Right lobe of liver (tissue), 6 donors: ENCODE measurements around the gene FLT3. TPM values are rescaled to one million over a fixed set of nuclear protein-coding genes. Genes with fewer than 3 reads are reported as not detected.

Experiments used
- ATAC-seq, 4 donors: fragments of 200-7000 bp; cut with Tn5 transposase; one replicate each; pipeline ENCODE4 v1.9.1; 2020; ENCODE audit warnings: mild to moderate bottlenecking in 4 of 4, moderate library complexity in 4 of 4
- DNase-seq, 3 donors: peaks; one replicate each; pipeline ENCODE4 v3.0.0-alpha.2; 2020
- H3K27ac ChIP-seq, 3 donors: fragments of 200-600 bp; one replicate each; pipeline ENCODE4 v1.8.0; 2022
- H3K27me3 ChIP-seq, 2 donors: fragments of 200-600 bp; one replicate each; pipeline ENCODE4 v1.8.0; 2022
- H3K36me3 ChIP-seq, 4 donors: fragments of 200-600 bp; sonication (generic) in 1 of 4; one replicate each; pipeline versions ENCODE4 v1.5.1 to v1.8.0; 2017 to 2022; ENCODE audit warnings: control low read depth in 1 of 4
- H3K4me1 ChIP-seq, 4 donors: fragments of 200-600 bp; sonication (generic) in 1 of 4; one replicate each; pipeline versions ENCODE4 v1.5.1 to v1.8.0; 2017 to 2022; ENCODE audit warnings: control low read depth in 1 of 4
- H3K4me3 ChIP-seq, 3 donors: fragments of 200-600 bp; one replicate each; pipeline ENCODE4 v1.8.0; 2022
- H3K9me3 ChIP-seq, 4 donors: fragments of 200-600 bp; sonication (generic) in 1 of 4; one replicate each; pipeline versions ENCODE4 v1.5.1 to v1.8.0; 2017 to 2022; ENCODE audit warnings: control low read depth in 1 of 4
- POLR2A ChIP-seq: fragments of 450-650 bp; IDR thresholded peaks from one replicate; pipeline ENCODE4 v1.6.1; 2017; ENCODE audit warnings: antibody characterized with exemption, mild to moderate bottlenecking
- WGBS: methylation state at CpG from one replicate; pipeline ENCODE4 v1.1.6; 2018; ENCODE audit warnings: low coverage, low lambda C conversion rate; ENCODE audit not compliant: insufficient coverage; ENCODE audit errors: missing lambda C conversion rate; 5-methylcytosine and 5-hydroxymethylcytosine counted together
- intact Hi-C, 2 donors: fragments of 100-400 bp; cut with DNase I; formaldehyde crosslinking; loops; one replicate each; pipeline versions ENCODE4 v1.11.2 to v1.14.1; 2022
- total RNA-seq, 6 experiments: library from RNA; depleted of rRNA in 2 of 6; stranded (reverse); fragments of >200 nt in 2 of 6; fragmentation: NEBNext Ultra II Directional in 3 of 6; extraction: Animal tissue kit (Norgen Biotek cat#: 25700) in 3 of 6; gene quantifications; one replicate each; pipeline versions ENCODE4 v1.1.0 to v1.2.4, GENCODE V29; 2016 to 2023
- TF ChIP-seq, protein P1 (sequence below), 4 donors: fragments of 200-600 bp in 3 of 4; fragments of 450-650 bp in 1 of 4; IDR thresholded peaks; one replicate each; pipeline versions ENCODE4 v1.5.1 to v1.8.0; 2016 to 2022; ENCODE audit warnings: antibody characterized with exemption in 4 of 4, mild to moderate bottlenecking in 2 of 4
- donor health status: DM: no; HTN: yes; CAD: no.
- donor health status: DM: no; HTN: no; CAD: no.
- donor health status: DM: no; HTN: no; CAD: no.
- donor health status: DM: no; HTN: yes; CAD: no.
- donor health status: DM: no; HTN: yes; CAD: no.

FLT3 gene
- total RNA-seq, 6 experiments from 2014 or later: 0.04 to 0.74 (median 0.24) TPM

DNA sequence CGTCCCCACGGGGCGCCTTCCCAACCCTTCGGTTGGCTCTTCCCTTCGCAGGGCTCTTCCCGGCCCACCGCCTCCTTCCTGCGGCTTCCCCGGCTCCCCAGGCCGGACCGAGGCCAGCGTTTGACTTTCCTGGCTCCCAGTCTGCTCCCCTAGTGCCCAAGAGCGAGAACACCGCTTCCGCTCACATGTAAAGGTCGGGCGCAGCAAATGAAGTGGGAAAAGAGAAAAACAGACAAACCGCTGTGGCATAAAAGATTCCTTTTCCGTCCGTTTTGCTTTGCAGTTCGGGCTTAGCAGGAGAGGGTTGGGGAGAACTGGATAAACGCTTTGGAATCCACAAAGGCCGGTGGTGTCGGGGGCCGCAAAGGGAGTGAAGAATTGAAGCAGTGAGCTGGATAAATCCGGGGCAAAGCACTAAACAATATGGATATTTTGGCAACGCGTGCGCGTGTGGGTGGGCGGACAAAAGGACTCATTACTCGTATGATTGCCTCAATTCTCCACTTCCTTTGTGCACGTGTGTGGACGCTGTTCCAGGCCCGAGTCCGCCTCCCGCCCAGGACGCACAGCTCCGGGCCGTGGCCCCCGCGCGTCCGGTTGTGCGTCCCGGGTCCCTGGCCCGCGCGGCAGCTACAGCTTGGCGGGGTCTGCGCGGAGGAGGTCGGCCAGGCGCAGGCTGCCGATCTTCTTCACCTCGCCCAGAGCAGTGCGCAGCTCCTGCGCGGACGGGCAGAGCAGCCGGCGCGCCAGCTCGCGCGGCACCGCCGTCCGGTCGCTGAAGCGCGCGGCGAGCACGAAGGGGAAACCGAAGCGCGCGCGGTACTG, 122.7 kb downstream of the FLT3 start:
- intact Hi-C loops: no loop called here
- Histone ChIP-seq H3K27ac (no peak overlapping the region), H3K4me1 (peaks cover 0 to 21% (median 4%) of the 10 kb centered on the region in 4 donors), H3K4me3 (no peak overlapping the region), H3K27me3 (peaks cover 12 to 50% of the 10 kb centered on the region in 2 donors), H3K9me3 (no peaks in the 10 kb centered on the region), H3K36me3 (no peaks in the 10 kb centered on the region)
- TF ChIP-seq, protein P1, sequence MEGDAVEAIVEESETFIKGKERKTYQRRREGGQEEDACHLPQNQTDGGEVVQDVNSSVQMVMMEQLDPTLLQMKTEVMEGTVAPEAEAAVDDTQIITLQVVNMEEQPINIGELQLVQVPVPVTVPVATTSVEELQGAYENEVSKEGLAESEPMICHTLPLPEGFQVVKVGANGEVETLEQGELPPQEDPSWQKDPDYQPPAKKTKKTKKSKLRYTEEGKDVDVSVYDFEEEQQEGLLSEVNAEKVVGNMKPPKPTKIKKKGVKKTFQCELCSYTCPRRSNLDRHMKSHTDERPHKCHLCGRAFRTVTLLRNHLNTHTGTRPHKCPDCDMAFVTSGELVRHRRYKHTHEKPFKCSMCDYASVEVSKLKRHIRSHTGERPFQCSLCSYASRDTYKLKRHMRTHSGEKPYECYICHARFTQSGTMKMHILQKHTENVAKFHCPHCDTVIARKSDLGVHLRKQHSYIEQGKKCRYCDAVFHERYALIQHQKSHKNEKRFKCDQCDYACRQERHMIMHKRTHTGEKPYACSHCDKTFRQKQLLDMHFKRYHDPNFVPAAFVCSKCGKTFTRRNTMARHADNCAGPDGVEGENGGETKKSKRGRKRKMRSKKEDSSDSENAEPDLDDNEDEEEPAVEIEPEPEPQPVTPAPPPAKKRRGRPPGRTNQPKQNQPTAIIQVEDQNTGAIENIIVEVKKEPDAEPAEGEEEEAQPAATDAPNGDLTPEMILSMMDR (IDR thresholded peaks at IDR 0.05): no peak
- no peak for TF ChIP-seq POLR2A
- ATAC-seq (no peak), DNase-seq (peak in 1 of 3 donors; percentile 31)
- WGBS: 2% methylated on average over 41 of the region's 80 CpGs

- Histone ChIP-seq H3K9me3 (no peaks in the 10 kb centered on the region), H3K4me3 (no peak overlapping the region), H3K27ac (no peak overlapping the region), H3K4me1 (peaks cover 0 to 21% (median 4%) of the 10 kb centered on the region in 4 donors), H3K36me3 (no peaks in the 10 kb centered on the region), H3K27me3 (peaks cover 12 to 48% of the 10 kb centered on the region in 2 donors)
- WGBS: 19% methylated on average over 10 of the region's 12 CpGs
- TF ChIP-seq, protein P1 (IDR thresholded peaks at IDR 0.05): no peak
- no peak for TF ChIP-seq POLR2A
- no peak for ATAC-seq
- DNase-seq: peak in 1 of 3 donors; percentile 23
- intact Hi-C loops: no loop called here
These were observed 123.8 kb downstream of the FLT3 start for GRCh38 chr13:27976362-27977091.

DNA sequence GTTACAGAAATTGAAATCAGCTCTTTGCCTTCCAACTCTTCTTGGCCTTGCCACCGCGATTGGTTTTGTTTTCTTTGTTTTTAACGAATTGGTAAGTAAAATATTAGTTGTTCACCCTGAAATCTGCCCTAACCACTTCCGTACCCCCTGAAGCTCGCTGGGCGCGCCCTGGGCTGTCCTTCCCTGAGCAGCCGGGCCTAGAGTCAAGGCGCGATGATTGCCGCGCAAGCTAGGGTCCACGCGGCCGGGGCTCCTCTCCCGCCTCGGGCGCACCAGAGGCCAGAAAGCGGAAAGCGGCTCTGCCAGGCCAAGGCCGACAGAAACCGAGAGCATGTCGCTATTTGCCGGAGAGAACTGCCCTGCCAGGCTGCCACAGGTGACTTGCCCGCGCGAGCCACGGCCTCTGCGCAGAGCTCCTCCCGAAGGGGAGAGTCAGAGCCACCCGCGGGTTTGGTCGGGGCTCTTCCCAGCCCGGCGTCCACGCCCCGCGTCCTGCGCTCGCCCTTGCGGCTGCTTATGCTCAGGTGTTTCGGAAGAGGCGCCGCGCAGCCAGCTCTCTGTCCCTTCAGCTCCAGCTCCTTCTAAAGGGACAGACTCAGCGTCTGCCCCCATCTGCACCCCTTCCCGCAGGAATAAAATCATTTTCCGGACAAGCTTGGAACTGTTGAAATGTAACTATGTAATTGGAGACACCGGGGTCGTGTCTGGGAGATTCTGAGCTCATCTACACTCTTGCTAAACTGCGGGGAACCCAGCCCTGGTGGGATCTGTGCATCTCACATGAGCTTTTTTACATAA, 124.6 kb downstream of the FLT3 start:
- intact Hi-C loops: no loop called here
- peaks cover 0 to 21% (median 4%) of the 10 kb centered on the region in 4 donors for H3K4me1 ChIP-seq
- no peak overlapping the region for H3K27ac ChIP-seq
- TF ChIP-seq, protein P1 (IDR thresholded peaks at IDR 0.05): no peak
- no peak for TF ChIP-seq POLR2A
- no peaks in the 10 kb centered on the region for H3K9me3 ChIP-seq
- DNase-seq: peak in 1 of 3 donors; percentile 41
- 5% methylated on average over 23 of the region's 51 CpGs for WGBS
- H3K36me3 ChIP-seq: no peaks in the 10 kb centered on the region
- H3K4me3 ChIP-seq: no peak overlapping the region
- peaks cover 12 to 47% of the 10 kb centered on the region in 2 donors for H3K27me3 ChIP-seq
- peak in 1 of 4 donors; percentile 8 for ATAC-seq

DNA sequence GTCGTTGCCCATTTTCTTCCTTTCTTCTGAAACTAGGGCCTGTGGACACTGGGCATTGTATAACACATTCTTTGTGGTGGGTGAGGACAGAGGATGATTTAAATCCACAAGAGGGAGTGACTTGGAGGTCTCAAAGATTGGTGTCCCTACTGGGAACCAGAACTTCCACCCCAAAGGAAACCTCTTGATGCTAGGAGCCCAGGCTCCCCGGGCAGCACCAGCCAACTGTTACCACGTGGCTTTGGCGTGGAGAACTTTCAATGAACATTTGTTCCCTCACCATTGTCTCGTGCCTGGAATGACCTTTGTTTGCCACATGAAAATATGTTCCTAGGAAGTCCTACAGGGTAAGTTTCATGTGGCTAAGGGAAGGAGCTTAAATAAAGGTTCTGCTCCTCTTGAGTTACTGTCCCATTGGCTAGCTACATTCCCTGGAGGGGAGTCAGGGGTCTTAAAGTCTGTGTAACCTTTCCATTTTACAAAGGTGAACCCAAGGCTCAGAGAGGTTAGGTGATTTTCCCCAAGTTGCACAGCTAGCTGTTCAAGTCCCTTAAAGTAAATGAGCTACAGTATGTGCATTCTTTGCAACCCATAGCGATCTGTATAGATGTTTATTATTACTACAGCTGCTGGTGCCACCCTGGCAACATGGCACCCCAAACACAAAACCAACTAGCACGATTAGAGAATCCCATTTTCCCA, 126.3 kb downstream of the FLT3 start:
- Histone ChIP-seq H3K4me1 (peaks cover 0 to 8% (median 0%) of the 10 kb centered on the region in 4 donors), H3K4me3 (no peak overlapping the region), H3K27ac (no peak overlapping the region), H3K36me3 (no peaks in the 10 kb centered on the region), H3K9me3 (no peaks in the 10 kb centered on the region), H3K27me3 (peaks cover 12 to 36% of the 10 kb centered on the region in 2 donors)
- intact Hi-C loops: no loop called here
- DNase-seq (no peak), ATAC-seq (no peak)
- 20% methylated on average over 6 of the region's 7 CpGs for WGBS
- no peak for TF ChIP-seq POLR2A
- TF ChIP-seq, protein P1 (IDR thresholded peaks at IDR 0.05): no peak
